GM23338 (cell line): ENCODE results near the gene ASPSCR1. TPM values are rescaled to one million over a fixed set of nuclear protein-coding genes. Genes with fewer than 3 reads are reported as not detected.

ENCODE experiments used
- ATAC-seq: fragments of 200-7000 bp; cut with Tn5 transposase; 3 replicates; pipeline ENCODE4 v1.9.1; 2020
- DNase-seq: peaks from one replicate; pipeline ENCODE4 v3.0.0-alpha.2; 2015; ENCODE audit warnings: low spot score
- H2AFZ ChIP-seq: fragments of 200-600 bp; sonication (generic); 2 replicates; pipeline ENCODE4 v1.8.0; 2016; ENCODE audit warnings: antibody characterized with exemption, mild to moderate bottlenecking, moderate library complexity
- H3F3A ChIP-seq: fragments of 200-600 bp; sonication (generic); replicated peaks from 2 replicates; pipeline ENCODE4 v1.8.0; 2017; ENCODE audit warnings: antibody characterized with exemption, mixed run types, low read depth
- H3K27ac ChIP-seq: fragments of 200-600 bp; sonication (generic); 2 replicates; pipeline ENCODE4 v1.6.1; 2016; ENCODE audit warnings: low read depth
- H3K27me3 ChIP-seq: fragments of 200-600 bp; sonication (generic); 2 replicates; pipeline ENCODE4 v1.8.0; 2016; ENCODE audit warnings: mild to moderate bottlenecking, mixed run types, moderate library complexity; ENCODE audit not compliant: insufficient read depth
- H3K36me3 ChIP-seq: fragments of 200-600 bp; sonication (generic); 2 replicates; pipeline ENCODE4 v1.8.0; 2016; ENCODE audit warnings: mild to moderate bottlenecking; ENCODE audit not compliant: insufficient read depth
- H3K4me1 ChIP-seq: fragments of 200-600 bp; sonication (generic); 2 replicates; pipeline ENCODE4 v1.8.0; 2016; ENCODE audit warnings: mild to moderate bottlenecking, moderate library complexity; ENCODE audit not compliant: insufficient read depth
- H3K4me2 ChIP-seq: fragments of 200-600 bp; sonication (generic); 2 replicates; pipeline ENCODE4 v1.7.1; 2017; ENCODE audit warnings: mixed run types
- H3K4me3 ChIP-seq: fragments of 200-600 bp; sonication (generic); 2 replicates; pipeline ENCODE4 v1.6.1; 2016; ENCODE audit warnings: mixed run types
- H3K79me2 ChIP-seq: fragments of 200-600 bp; sonication (generic); replicated peaks from 2 replicates; pipeline ENCODE4 v1.8.0; 2017; ENCODE audit warnings: mild to moderate bottlenecking; ENCODE audit not compliant: insufficient read depth
- H3K9me2 ChIP-seq: fragments of 200-600 bp; sonication (generic); 2 replicates; pipeline ENCODE4 v1.8.0; 2017; ENCODE audit not compliant: insufficient read depth
- H4K20me1 ChIP-seq: fragments of 200-600 bp; sonication (generic); replicated peaks from 2 replicates; pipeline ENCODE4 v1.8.0; 2017; ENCODE audit warnings: mild to moderate bottlenecking; ENCODE audit not compliant: insufficient read depth
- H3K27ac Mint-ChIP-seq: 2 replicates; pipeline ENCODE4 v1.8.0; 2020; ENCODE audit warnings: inconsistent platforms, mild to moderate bottlenecking, moderate library complexity, mixed read lengths
- H3K27me3 Mint-ChIP-seq: 3 replicates; pipeline ENCODE4 v1.8.0; 2022; ENCODE audit warnings: low read depth, mild to moderate bottlenecking, moderate library complexity, mixed read lengths, inconsistent platforms; ENCODE audit not compliant: insufficient read depth, poor library complexity
- H3K36me3 Mint-ChIP-seq: 3 replicates; pipeline ENCODE4 v1.8.0; 2021; ENCODE audit warnings: low read depth, mild to moderate bottlenecking, inconsistent platforms, moderate library complexity, mixed read lengths
- H3K4me1 Mint-ChIP-seq: 3 replicates; pipeline ENCODE4 v1.8.0; 2020; ENCODE audit warnings: mild to moderate bottlenecking, inconsistent platforms, mixed read lengths
- H3K4me3 Mint-ChIP-seq: 3 replicates; pipeline ENCODE4 v1.8.0; 2021; ENCODE audit warnings: moderate library complexity, mild to moderate bottlenecking, inconsistent platforms, mixed read lengths
- H3K9me3 Mint-ChIP-seq: 3 replicates; pipeline ENCODE4 v1.8.0; 2020; ENCODE audit warnings: moderate library complexity, mild to moderate bottlenecking, inconsistent platforms, mixed read lengths
- CREB1 ChIP-seq: fragments of 250-450 bp; sonication (Bioruptor Pico); IDR thresholded peaks from 2 replicates; pipeline ENCODE4 v1.5.0; 2020; ENCODE audit warnings: low read depth, mild to moderate bottlenecking, moderate library complexity
- EZH2 ChIP-seq: fragments of 200-600 bp; sonication (generic); IDR thresholded peaks from one replicate; pipeline ENCODE4 v1.8.0; 2017; ENCODE audit warnings: antibody characterized with exemption, mild to moderate bottlenecking, low read depth; ENCODE audit not compliant: unreplicated experiment
- EZH2phosphoT487 ChIP-seq: fragments of 200-600 bp; sonication (generic); IDR thresholded peaks from one replicate; pipeline ENCODE4 v1.8.1; 2018; ENCODE audit warnings: antibody characterized with exemption; ENCODE audit not compliant: unreplicated experiment
- JUNB ChIP-seq: IDR thresholded peaks from one replicate; pipeline ENCODE4 v1.6.1; 2016; ENCODE audit warnings: antibody characterized with exemption; ENCODE audit not compliant: unreplicated experiment
- NANOG ChIP-seq: IDR thresholded peaks from 2 replicates; pipeline ENCODE4 v1.6.1; 2016; ENCODE audit warnings: antibody characterized with exemption, borderline replicate concordance
- POLR2AphosphoS5 ChIP-seq: IDR thresholded peaks from 2 replicates; pipeline ENCODE4 v1.6.1; 2016; ENCODE audit warnings: antibody characterized with exemption, low read depth
- STAT1 ChIP-seq: IDR thresholded peaks from one replicate; pipeline ENCODE4 v1.6.1; 2016; ENCODE audit warnings: antibody characterized with exemption; ENCODE audit not compliant: unreplicated experiment
- ZNF114 ChIP-seq: fragments of 250-450 bp; sonication (Bioruptor Pico); IDR thresholded peaks from 2 replicates; pipeline ENCODE4 v1.5.0; 2020; ENCODE audit warnings: mild to moderate bottlenecking, moderate library complexity
- ZNF331 ChIP-seq: fragments of 250-450 bp; sonication (Bioruptor Pico); IDR thresholded peaks from 2 replicates; pipeline ENCODE4 v1.5.0; 2020; ENCODE audit warnings: low read depth, mild to moderate bottlenecking, moderate library complexity
- polyA plus RNA-seq: library from polyadenylated mRNA; unstranded; fragments of >200 nt; fragmentation: Nextera tagmentation; extraction: Ambion mirVana; gene quantifications from 2 replicates; pipeline ENCODE4 v1.2.1, GENCODE V29; 2016
- total RNA-seq: library from RNA; depleted of rRNA; stranded (reverse); fragments of >200 nt; shearing (Covaris generic); gene quantifications from 2 replicates; pipeline ENCODE4 v1.2.3, GENCODE V29; 2014
- TF ChIP-seq, protein P1 (sequence below), 2 experiments: fragments of 200-600 bp in 1 of 2; sonication (generic) in 1 of 2; conservative IDR thresholded peaks; 2 replicates each; pipeline versions ENCODE4 v1.5.1 to v1.6.1; 2016 to 2017; ENCODE audit warnings: antibody characterized with exemption in 2 of 2, low read depth in 2 of 2, mild to moderate bottlenecking in 2 of 2, moderate library complexity in 1 of 2
- TF ChIP-seq, protein P2 (sequence below): IDR thresholded peaks from one replicate; pipeline ENCODE4 v1.6.1; 2018; ENCODE audit warnings: antibody characterized with exemption; ENCODE audit not compliant: unreplicated experiment
- TF ChIP-seq, protein P3 (sequence below): fragments of 250-450 bp; sonication (Bioruptor Pico); IDR thresholded peaks from 2 replicates; pipeline ENCODE4 v1.5.0; 2020; ENCODE audit warnings: mild to moderate bottlenecking, moderate library complexity
- TF ChIP-seq, protein P4 (sequence below): IDR thresholded peaks from 2 replicates; pipeline ENCODE4 v1.6.1; 2016; ENCODE audit warnings: antibody characterized with exemption

Gene ASPSCR1
- total and polyA plus RNA-seq, 2 experiments from 2014 or later: 44.2 to 46.9 TPM

DNA sequence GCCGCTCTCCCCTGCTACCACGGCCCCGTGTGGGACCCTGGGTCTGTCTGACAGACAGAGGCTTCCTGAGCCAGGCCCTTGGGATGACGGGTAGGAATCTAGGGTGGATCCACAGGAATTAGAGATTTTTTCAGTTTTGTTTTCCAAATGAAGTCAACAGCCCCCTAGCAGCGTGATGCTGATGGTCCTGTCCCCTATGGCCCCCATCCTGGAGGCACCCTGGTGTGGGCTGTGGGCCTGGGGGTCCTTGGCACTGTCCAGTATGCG, 29.7 kb downstream of the ASPSCR1 start:
- DNase-seq: no peak
- no peak overlapping the region for H3K27ac Mint-ChIP-seq

More for the DNA sequence above, 29.7 kb downstream of the ASPSCR1 start:
- no peak overlapping the region for H3K4me2 ChIP-seq
- H2AFZ ChIP-seq: no peak overlapping the region
- H3K27me3 ChIP-seq: no peaks in the 10 kb centered on the region
- ATAC-seq: no peak
- TF ChIP-seq ZNF114 (CRISPR knock-in tag) (no peak), CREB1 (CRISPR knock-in tag) (no peak), POLR2AphosphoS5 (no peak), JUNB (no peak), NANOG (no peak), ZNF331 (no peak), EZH2 (no peak), EZH2phosphoT487 (no peak), STAT1 (no peak)
- TF ChIP-seq, protein P1, sequence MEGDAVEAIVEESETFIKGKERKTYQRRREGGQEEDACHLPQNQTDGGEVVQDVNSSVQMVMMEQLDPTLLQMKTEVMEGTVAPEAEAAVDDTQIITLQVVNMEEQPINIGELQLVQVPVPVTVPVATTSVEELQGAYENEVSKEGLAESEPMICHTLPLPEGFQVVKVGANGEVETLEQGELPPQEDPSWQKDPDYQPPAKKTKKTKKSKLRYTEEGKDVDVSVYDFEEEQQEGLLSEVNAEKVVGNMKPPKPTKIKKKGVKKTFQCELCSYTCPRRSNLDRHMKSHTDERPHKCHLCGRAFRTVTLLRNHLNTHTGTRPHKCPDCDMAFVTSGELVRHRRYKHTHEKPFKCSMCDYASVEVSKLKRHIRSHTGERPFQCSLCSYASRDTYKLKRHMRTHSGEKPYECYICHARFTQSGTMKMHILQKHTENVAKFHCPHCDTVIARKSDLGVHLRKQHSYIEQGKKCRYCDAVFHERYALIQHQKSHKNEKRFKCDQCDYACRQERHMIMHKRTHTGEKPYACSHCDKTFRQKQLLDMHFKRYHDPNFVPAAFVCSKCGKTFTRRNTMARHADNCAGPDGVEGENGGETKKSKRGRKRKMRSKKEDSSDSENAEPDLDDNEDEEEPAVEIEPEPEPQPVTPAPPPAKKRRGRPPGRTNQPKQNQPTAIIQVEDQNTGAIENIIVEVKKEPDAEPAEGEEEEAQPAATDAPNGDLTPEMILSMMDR (conservative IDR thresholded peaks at IDR 0.05; ENCODE audit: low read depth in 2 of 2): no peak
- TF ChIP-seq, protein P2, sequence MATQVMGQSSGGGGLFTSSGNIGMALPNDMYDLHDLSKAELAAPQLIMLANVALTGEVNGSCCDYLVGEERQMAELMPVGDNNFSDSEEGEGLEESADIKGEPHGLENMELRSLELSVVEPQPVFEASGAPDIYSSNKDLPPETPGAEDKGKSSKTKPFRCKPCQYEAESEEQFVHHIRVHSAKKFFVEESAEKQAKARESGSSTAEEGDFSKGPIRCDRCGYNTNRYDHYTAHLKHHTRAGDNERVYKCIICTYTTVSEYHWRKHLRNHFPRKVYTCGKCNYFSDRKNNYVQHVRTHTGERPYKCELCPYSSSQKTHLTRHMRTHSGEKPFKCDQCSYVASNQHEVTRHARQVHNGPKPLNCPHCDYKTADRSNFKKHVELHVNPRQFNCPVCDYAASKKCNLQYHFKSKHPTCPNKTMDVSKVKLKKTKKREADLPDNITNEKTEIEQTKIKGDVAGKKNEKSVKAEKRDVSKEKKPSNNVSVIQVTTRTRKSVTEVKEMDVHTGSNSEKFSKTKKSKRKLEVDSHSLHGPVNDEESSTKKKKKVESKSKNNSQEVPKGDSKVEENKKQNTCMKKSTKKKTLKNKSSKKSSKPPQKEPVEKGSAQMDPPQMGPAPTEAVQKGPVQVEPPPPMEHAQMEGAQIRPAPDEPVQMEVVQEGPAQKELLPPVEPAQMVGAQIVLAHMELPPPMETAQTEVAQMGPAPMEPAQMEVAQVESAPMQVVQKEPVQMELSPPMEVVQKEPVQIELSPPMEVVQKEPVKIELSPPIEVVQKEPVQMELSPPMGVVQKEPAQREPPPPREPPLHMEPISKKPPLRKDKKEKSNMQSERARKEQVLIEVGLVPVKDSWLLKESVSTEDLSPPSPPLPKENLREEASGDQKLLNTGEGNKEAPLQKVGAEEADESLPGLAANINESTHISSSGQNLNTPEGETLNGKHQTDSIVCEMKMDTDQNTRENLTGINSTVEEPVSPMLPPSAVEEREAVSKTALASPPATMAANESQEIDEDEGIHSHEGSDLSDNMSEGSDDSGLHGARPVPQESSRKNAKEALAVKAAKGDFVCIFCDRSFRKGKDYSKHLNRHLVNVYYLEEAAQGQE: no peak
- TF ChIP-seq, protein P3, sequence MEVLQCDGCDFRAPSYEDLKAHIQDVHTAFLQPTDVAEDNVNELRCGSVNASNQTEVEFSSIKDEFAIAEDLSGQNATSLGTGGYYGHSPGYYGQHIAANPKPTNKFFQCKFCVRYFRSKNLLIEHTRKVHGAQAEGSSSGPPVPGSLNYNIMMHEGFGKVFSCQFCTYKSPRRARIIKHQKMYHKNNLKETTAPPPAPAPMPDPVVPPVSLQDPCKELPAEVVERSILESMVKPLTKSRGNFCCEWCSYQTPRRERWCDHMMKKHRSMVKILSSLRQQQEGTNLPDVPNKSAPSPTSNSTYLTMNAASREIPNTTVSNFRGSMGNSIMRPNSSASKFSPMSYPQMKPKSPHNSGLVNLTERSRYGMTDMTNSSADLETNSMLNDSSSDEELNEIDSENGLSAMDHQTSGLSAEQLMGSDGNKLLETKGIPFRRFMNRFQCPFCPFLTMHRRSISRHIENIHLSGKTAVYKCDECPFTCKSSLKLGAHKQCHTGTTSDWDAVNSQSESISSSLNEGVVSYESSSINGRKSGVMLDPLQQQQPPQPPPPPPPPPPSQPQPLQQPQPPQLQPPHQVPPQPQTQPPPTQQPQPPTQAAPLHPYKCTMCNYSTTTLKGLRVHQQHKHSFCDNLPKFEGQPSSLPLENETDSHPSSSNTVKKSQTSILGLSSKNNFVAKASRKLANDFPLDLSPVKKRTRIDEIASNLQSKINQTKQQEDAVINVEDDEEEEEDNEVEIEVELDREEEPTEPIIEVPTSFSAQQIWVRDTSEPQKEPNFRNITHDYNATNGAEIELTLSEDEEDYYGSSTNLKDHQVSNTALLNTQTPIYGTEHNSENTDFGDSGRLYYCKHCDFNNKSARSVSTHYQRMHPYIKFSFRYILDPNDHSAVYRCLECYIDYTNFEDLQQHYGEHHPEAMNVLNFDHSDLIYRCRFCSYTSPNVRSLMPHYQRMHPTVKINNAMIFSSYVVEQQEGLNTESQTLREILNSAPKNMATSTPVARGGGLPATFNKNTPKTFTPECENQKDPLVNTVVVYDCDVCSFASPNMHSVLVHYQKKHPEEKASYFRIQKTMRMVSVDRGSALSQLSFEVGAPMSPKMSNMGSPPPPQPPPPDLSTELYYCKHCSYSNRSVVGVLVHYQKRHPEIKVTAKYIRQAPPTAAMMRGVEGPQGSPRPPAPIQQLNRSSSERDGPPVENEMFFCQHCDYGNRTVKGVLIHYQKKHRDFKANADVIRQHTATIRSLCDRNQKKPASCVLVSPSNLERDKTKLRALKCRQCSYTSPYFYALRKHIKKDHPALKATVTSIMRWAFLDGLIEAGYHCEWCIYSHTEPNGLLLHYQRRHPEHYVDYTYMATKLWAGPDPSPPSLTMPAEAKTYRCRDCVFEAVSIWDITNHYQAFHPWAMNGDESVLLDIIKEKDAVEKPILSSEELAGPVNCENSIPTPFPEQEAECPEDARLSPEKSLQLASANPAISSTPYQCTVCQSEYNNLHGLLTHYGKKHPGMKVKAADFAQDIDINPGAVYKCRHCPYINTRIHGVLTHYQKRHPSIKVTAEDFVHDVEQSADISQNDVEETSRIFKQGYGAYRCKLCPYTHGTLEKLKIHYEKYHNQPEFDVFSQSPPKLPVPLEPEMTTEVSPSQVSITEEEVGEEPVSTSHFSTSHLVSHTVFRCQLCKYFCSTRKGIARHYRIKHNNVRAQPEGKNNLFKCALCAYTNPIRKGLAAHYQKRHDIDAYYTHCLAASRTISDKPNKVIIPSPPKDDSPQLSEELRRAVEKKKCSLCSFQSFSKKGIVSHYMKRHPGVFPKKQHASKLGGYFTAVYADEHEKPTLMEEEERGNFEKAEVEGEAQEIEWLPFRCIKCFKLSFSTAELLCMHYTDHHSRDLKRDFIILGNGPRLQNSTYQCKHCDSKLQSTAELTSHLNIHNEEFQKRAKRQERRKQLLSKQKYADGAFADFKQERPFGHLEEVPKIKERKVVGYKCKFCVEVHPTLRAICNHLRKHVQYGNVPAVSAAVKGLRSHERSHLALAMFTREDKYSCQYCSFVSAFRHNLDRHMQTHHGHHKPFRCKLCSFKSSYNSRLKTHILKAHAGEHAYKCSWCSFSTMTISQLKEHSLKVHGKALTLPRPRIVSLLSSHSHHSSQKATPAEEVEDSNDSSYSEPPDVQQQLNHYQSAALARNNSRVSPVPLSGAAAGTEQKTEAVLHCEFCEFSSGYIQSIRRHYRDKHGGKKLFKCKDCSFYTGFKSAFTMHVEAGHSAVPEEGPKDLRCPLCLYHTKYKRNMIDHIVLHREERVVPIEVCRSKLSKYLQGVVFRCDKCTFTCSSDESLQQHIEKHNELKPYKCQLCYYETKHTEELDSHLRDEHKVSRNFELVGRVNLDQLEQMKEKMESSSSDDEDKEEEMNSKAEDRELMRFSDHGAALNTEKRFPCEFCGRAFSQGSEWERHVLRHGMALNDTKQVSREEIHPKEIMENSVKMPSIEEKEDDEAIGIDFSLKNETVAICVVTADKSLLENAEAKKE (CRISPR knock-in tag): no peak
- TF ChIP-seq, protein P4, sequence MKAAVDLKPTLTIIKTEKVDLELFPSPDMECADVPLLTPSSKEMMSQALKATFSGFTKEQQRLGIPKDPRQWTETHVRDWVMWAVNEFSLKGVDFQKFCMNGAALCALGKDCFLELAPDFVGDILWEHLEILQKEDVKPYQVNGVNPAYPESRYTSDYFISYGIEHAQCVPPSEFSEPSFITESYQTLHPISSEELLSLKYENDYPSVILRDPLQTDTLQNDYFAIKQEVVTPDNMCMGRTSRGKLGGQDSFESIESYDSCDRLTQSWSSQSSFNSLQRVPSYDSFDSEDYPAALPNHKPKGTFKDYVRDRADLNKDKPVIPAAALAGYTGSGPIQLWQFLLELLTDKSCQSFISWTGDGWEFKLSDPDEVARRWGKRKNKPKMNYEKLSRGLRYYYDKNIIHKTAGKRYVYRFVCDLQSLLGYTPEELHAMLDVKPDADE: no peak
- H4K20me1 ChIP-seq: 0 out of 2 replicates have a peak, but pooled peaks cover 2% of the 10 kb centered on the region
- 0 out of 2 replicates have a peak, but pooled peaks cover 2% of the 10 kb centered on the region for H3F3A ChIP-seq
- no peaks in the 10 kb centered on the region for H3K36me3 Mint-ChIP-seq
- H3K9me2 ChIP-seq: no peaks in the 10 kb centered on the region
- H3K4me1 ChIP-seq: no peaks in the 10 kb centered on the region
- no peaks in the 10 kb centered on the region for H3K36me3 ChIP-seq
- no peak overlapping the region for H3K4me3 Mint-ChIP-seq
- no peak overlapping the region for H3K27ac ChIP-seq
- H3K4me1 Mint-ChIP-seq: no peaks in the 10 kb centered on the region
- no peaks in the 10 kb centered on the region for H3K9me3 Mint-ChIP-seq
- H3K79me2 ChIP-seq: no peaks in the 10 kb centered on the region
- H3K27me3 Mint-ChIP-seq: peaks cover 14% of the 10 kb centered on the region
- H3K4me3 ChIP-seq: no peak overlapping the region
